Measurements from ENCODE around the gene DBN1.

- no peak for TF ChIP-seq CTCF (IDR thresholded peaks at IDR 0.05)
- 0 out of 2 replicates have a peak, but pooled peaks have one; percentile 29 for TF ChIP-seq POLR2AphosphoS5 (IDR thresholded peaks at IDR 0.05; ENCODE audit: low read depth, low read length)
- TF ChIP-seq, protein P1, sequence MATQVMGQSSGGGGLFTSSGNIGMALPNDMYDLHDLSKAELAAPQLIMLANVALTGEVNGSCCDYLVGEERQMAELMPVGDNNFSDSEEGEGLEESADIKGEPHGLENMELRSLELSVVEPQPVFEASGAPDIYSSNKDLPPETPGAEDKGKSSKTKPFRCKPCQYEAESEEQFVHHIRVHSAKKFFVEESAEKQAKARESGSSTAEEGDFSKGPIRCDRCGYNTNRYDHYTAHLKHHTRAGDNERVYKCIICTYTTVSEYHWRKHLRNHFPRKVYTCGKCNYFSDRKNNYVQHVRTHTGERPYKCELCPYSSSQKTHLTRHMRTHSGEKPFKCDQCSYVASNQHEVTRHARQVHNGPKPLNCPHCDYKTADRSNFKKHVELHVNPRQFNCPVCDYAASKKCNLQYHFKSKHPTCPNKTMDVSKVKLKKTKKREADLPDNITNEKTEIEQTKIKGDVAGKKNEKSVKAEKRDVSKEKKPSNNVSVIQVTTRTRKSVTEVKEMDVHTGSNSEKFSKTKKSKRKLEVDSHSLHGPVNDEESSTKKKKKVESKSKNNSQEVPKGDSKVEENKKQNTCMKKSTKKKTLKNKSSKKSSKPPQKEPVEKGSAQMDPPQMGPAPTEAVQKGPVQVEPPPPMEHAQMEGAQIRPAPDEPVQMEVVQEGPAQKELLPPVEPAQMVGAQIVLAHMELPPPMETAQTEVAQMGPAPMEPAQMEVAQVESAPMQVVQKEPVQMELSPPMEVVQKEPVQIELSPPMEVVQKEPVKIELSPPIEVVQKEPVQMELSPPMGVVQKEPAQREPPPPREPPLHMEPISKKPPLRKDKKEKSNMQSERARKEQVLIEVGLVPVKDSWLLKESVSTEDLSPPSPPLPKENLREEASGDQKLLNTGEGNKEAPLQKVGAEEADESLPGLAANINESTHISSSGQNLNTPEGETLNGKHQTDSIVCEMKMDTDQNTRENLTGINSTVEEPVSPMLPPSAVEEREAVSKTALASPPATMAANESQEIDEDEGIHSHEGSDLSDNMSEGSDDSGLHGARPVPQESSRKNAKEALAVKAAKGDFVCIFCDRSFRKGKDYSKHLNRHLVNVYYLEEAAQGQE (IDR thresholded peaks at IDR 0.05; ENCODE audit: insufficient read depth in 1 of 2, low read depth in 2 of 2, low read length in 1 of 2) = no peak
Measured at GRCh38 chr5:177482359-177482795, 8.9 kb upstream of the DBN1 start.
